Glutamatergic neuron (in vitro differentiated cells): ENCODE results near the gene GHITM. TPM values are rescaled to one million over a fixed set of nuclear protein-coding genes. Genes with fewer than 3 reads are reported as not detected.

Source experiments
- DNase-seq: peaks from one replicate; pipeline ENCODE4 v3.0.0; 2022
- H3K27ac Mint-ChIP-seq: one replicate; pipeline ENCODE4 v1.8.0; 2020; ENCODE audit warnings: mild to moderate bottlenecking, mixed read lengths, inconsistent platforms; ENCODE audit not compliant: unreplicated experiment
- H3K27me3 Mint-ChIP-seq: one replicate; pipeline ENCODE4 v1.8.0; 2020; ENCODE audit warnings: mild to moderate bottlenecking, moderate library complexity, mixed read lengths, inconsistent platforms; ENCODE audit not compliant: unreplicated experiment
- H3K36me3 Mint-ChIP-seq: one replicate; pipeline ENCODE4 v1.8.0; 2020; ENCODE audit warnings: mild to moderate bottlenecking, mixed read lengths, inconsistent platforms; ENCODE audit not compliant: unreplicated experiment
- H3K4me1 Mint-ChIP-seq: one replicate; pipeline ENCODE4 v1.8.0; 2020; ENCODE audit warnings: mild to moderate bottlenecking, low read depth, mixed read lengths, inconsistent platforms; ENCODE audit not compliant: unreplicated experiment
- H3K4me3 Mint-ChIP-seq: one replicate; pipeline ENCODE4 v1.8.0; 2020; ENCODE audit warnings: mild to moderate bottlenecking, mixed read lengths, inconsistent platforms; ENCODE audit not compliant: unreplicated experiment
- H3K9me3 Mint-ChIP-seq: one replicate; pipeline ENCODE4 v1.8.0; 2020; ENCODE audit warnings: mild to moderate bottlenecking, moderate library complexity, mixed read lengths, inconsistent platforms; ENCODE audit not compliant: unreplicated experiment
- total RNA-seq: library from RNA; stranded (reverse); fragmentation: NEBNext Ultra II Directional; extraction: Animal tissue kit (Norgen Biotek cat#: 25700); gene quantifications from one replicate; pipeline ENCODE4 v1.2.1, GENCODE V29; 2021; ENCODE audit not compliant: unreplicated experiment
- TF ChIP-seq, protein P1 (sequence below): fragments of 200-600 bp; sonication (generic); IDR thresholded peaks from one replicate; pipeline ENCODE4 v1.5.0; 2021; ENCODE audit not compliant: partially characterized antibody, unreplicated experiment

Gene GHITM
- total RNA-seq, 1 donor from 2014 or later, result 120 TPM

- peaks cover 4% of the 10 kb centered on the region for H3K36me3 Mint-ChIP-seq
- H3K27me3 Mint-ChIP-seq, result peaks cover 2% of the 10 kb centered on the region
- no peak overlapping the region for H3K27ac Mint-ChIP-seq
- TF ChIP-seq, protein P1, sequence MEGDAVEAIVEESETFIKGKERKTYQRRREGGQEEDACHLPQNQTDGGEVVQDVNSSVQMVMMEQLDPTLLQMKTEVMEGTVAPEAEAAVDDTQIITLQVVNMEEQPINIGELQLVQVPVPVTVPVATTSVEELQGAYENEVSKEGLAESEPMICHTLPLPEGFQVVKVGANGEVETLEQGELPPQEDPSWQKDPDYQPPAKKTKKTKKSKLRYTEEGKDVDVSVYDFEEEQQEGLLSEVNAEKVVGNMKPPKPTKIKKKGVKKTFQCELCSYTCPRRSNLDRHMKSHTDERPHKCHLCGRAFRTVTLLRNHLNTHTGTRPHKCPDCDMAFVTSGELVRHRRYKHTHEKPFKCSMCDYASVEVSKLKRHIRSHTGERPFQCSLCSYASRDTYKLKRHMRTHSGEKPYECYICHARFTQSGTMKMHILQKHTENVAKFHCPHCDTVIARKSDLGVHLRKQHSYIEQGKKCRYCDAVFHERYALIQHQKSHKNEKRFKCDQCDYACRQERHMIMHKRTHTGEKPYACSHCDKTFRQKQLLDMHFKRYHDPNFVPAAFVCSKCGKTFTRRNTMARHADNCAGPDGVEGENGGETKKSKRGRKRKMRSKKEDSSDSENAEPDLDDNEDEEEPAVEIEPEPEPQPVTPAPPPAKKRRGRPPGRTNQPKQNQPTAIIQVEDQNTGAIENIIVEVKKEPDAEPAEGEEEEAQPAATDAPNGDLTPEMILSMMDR, result no peak
- peaks cover 1% of the 10 kb centered on the region for H3K9me3 Mint-ChIP-seq
- peaks cover 2% of the 10 kb centered on the region for H3K4me1 Mint-ChIP-seq
- H3K4me3 Mint-ChIP-seq, result no peak overlapping the region
- DNase-seq, result no peak
Measured at GRCh38 chr10:84156768-84157167, 17.5 kb downstream of the GHITM start.

- TF ChIP-seq, protein P1, result no peak
- Mint-ChIP-seq H3K27me3 (peaks cover 2% of the 10 kb centered on the region), H3K27ac (no peak overlapping the region)
Measured at GRCh38 chr10:84158061-84158460, 18.8 kb downstream of the GHITM start.

DNA sequence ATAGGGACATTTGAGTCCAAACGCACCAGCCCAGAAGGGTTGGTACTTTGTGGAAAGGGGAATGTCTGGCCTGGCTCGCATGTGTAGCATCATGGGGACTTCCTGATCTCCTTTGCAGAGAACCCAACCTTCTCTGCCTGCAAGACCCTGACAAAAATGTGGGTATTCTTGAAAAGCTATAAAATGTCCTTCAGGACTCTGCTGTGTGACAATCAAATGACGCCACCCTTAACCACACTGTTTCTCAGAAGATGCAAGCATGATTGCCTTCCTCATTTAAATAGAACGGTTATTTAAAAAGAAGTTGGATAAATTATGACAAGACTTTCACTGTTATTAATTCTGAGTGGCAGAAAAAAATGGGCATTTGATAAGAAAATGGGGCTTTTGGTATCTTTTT is 19.2 kb downstream of the GHITM start:
- H3K4me1 Mint-ChIP-seq, result peaks cover 2% of the 10 kb centered on the region
- TF ChIP-seq, protein P1, result no peak
- peaks cover 2% of the 10 kb centered on the region for H3K27me3 Mint-ChIP-seq

More at GRCh38 chr10:84158061-84158460, 18.8 kb downstream of the GHITM start:
- Mint-ChIP-seq H3K4me1 (peaks cover 2% of the 10 kb centered on the region), H3K36me3 (peaks cover 4% of the 10 kb centered on the region), H3K4me3 (no peak overlapping the region), H3K9me3 (peaks cover 2% of the 10 kb centered on the region)
- DNase-seq, result no peak

DNA sequence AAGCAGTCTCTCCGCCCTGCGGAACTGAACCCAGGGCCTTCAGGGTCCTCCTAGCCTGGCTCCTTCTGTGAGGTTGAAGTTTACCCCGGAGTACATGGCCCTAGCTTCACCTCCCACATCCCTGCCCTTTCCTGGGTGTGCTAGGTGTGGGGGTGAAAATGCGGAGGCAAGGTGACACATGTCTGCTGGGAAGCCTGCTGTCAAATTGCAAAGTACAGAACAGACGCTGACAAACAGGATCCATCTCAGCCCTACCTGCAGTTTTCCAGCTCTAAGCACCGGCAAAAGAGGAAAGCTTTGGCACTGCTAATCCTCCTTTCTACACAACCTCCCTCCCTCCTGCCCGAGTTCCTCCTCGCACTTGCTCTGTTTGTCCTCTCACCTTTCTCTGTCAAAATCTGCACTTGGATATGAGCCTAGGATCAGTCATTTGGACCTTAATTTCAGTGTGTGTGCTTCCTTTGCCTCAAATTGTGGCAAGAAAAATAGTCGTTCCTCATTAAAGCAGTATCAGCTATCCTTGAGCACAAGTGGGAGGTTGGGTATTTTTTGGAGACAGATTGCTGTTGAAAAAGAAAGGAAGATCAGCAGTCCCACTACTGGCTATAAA is 19.9 kb downstream of the GHITM start:
- TF ChIP-seq, protein P1, result no peak

More for the DNA sequence above, 19.2 kb downstream of the GHITM start:
- peaks cover 4% of the 10 kb centered on the region for H3K36me3 Mint-ChIP-seq
- H3K9me3 Mint-ChIP-seq, result peaks cover 3% of the 10 kb centered on the region
- DNase-seq, result no peak
- no peak overlapping the region for H3K4me3 Mint-ChIP-seq
- no peak overlapping the region for H3K27ac Mint-ChIP-seq

GRCh38 chr10:84160663-84161362 is 21.5 kb downstream of the GHITM start:
- Mint-ChIP-seq H3K36me3 (no peaks in the 10 kb centered on the region), H3K4me3 (no peak overlapping the region), H3K4me1 (peaks cover 2% of the 10 kb centered on the region), H3K27ac (no peak overlapping the region), H3K9me3 (peaks cover 5% of the 10 kb centered on the region), H3K27me3 (peaks cover 3% of the 10 kb centered on the region)
- TF ChIP-seq, protein P1, result no peak
- DNase-seq, result no peak

More for the DNA sequence above, 19.9 kb downstream of the GHITM start:
- H3K27me3 Mint-ChIP-seq, result peaks cover 3% of the 10 kb centered on the region
- peaks cover 2% of the 10 kb centered on the region for H3K4me1 Mint-ChIP-seq
- H3K4me3 Mint-ChIP-seq, result no peak overlapping the region
- H3K36me3 Mint-ChIP-seq, result peaks cover 4% of the 10 kb centered on the region
- no peak for DNase-seq
- peaks cover 5% of the 10 kb centered on the region for H3K9me3 Mint-ChIP-seq
- H3K27ac Mint-ChIP-seq, result no peak overlapping the region
